HG03045 (cell line): ENCODE data around the gene POU2F3.

Source experiments
- ATAC-seq: cut with Tn5 transposase; IDR thresholded peaks from one replicate; pipeline ENCODE4 v1.9.1; 2021; ENCODE audit warnings: mild to moderate bottlenecking, moderate library complexity; ENCODE audit not compliant: unreplicated experiment

The POU2F3 gene

GRCh38 chr11:120280600-120281051 is 40.7 kb downstream of the POU2F3 start:
- no peak for ATAC-seq

GRCh38 chr11:120281143-120281795 is 41.3 kb downstream of the POU2F3 start:
- no peak for ATAC-seq

GRCh38 chr11:120283124-120283523 is 43.2 kb downstream of the POU2F3 start:
- ATAC-seq: no peak

- ATAC-seq: no peak
Observed at GRCh38 chr11:120284272-120284671, 44.3 kb downstream of the POU2F3 start.

GRCh38 chr11:120285256-120285655 is 45.3 kb downstream of the POU2F3 start:
- no peak for ATAC-seq

- ATAC-seq: no peak
Observed at GRCh38 chr11:120288021-120288420, 48.1 kb downstream of the POU2F3 start.

GRCh38 chr11:120289426-120289825 is 49.5 kb downstream of the POU2F3 start:
- ATAC-seq: no peak

- ATAC-seq: no peak
Observed at GRCh38 chr11:120290956-120291355, 51.0 kb downstream of the POU2F3 start.

- ATAC-seq: no peak
Observed at GRCh38 chr11:120293038-120293800, 53.3 kb downstream of the POU2F3 start.

- no peak for ATAC-seq
Observed at GRCh38 chr11:120294096-120294495, 54.2 kb downstream of the POU2F3 start.

- no peak for ATAC-seq
Observed at GRCh38 chr11:120295099-120295498, 55.2 kb downstream of the POU2F3 start.

- ATAC-seq: no peak
Observed at GRCh38 chr11:120296554-120296953, 56.6 kb downstream of the POU2F3 start.

GRCh38 chr11:120298461-120298860 is 58.5 kb downstream of the POU2F3 start:
- no peak for ATAC-seq

GRCh38 chr11:120302001-120302805 is 62.3 kb downstream of the POU2F3 start:
- ATAC-seq: no peak

GRCh38 chr11:120303004-120303637 is 63.2 kb downstream of the POU2F3 start:
- ATAC-seq: no peak

- ATAC-seq: no peak
Observed at GRCh38 chr11:120304526-120304925, 64.6 kb downstream of the POU2F3 start.

- ATAC-seq: no peak
Observed at GRCh38 chr11:120305286-120305685, 65.3 kb downstream of the POU2F3 start.

GRCh38 chr11:120306519-120307242 is 66.7 kb downstream of the POU2F3 start:
- no peak for ATAC-seq

- ATAC-seq: no peak
Observed at GRCh38 chr11:120307476-120307875, 67.5 kb downstream of the POU2F3 start.

- ATAC-seq: no peak
Observed at GRCh38 chr11:120308081-120308480, 68.1 kb downstream of the POU2F3 start.
